PC-9 (cell line): ENCODE measurements around the gene ANKZF1. TPM values are rescaled to one million over a fixed set of nuclear protein-coding genes. Genes with fewer than 3 reads are reported as not detected.

Experiments used
- BruUV-seq: library from RNA; stranded (reverse); fragments of 400-500 nt; replicated peaks from 2 replicates; lab custom pipeline; 2021; lab: Mats Ljungman, UMichigan
- CTCF ChIA-PET: fragments of 300-600 bp; sonication (Branson Sonifier 250); formaldehyde crosslinking; loops from one replicate; lab custom pipeline; 2022; ENCODE audit warnings: antibody characterized with exemption; lab: Charles Lee
- POLR2A ChIA-PET: fragments of 300-600 bp; sonication (Branson Sonifier 250); formaldehyde crosslinking; loops from one replicate; lab custom pipeline; 2022; ENCODE audit warnings: antibody characterized with exemption; ENCODE audit not compliant: unreplicated experiment; lab: Charles Lee
- DNase-seq, 2 experiments: peaks; one replicate each; pipeline versions ENCODE4 v3.0.0 to v3.0.0-alpha.2; 2015 to 2022; ENCODE audit warnings: mixed read lengths in 1 of 2
- H2AFZ ChIP-seq: fragments of 200-600 bp; sonication (generic); 2 replicates; pipeline ENCODE4 v1.8.1; 2017; ENCODE audit warnings: antibody characterized with exemption
- H3F3A ChIP-seq: fragments of 200-600 bp; sonication (generic); 2 replicates; pipeline ENCODE4 v1.8.1; 2017; ENCODE audit warnings: antibody characterized with exemption, mild to moderate bottlenecking, low read depth; ENCODE audit not compliant: insufficient read depth
- H3K27ac ChIP-seq: fragments of 200-600 bp; sonication (generic); 2 replicates; pipeline ENCODE4 v1.6.1; 2016; ENCODE audit warnings: mixed run types
- H3K27me3 ChIP-seq: fragments of 200-600 bp; sonication (generic); 2 replicates; pipeline ENCODE4 v1.6.1; 2016; ENCODE audit warnings: low read depth, mixed run types; ENCODE audit not compliant: insufficient read depth
- H3K36me3 ChIP-seq: fragments of 200-600 bp; sonication (generic); 2 replicates; pipeline ENCODE4 v1.6.1; 2016; ENCODE audit warnings: low read depth, mixed run types
- H3K4me1 ChIP-seq: fragments of 200-600 bp; sonication (generic); replicated peaks from 2 replicates; pipeline ENCODE4 v1.6.1; 2016; ENCODE audit warnings: mixed run types; ENCODE audit not compliant: insufficient read depth
- H3K4me2 ChIP-seq: fragments of 200-600 bp; sonication (generic); 2 replicates; pipeline ENCODE4 v1.6.1; 2017; ENCODE audit warnings: mixed run types
- H3K4me3 ChIP-seq: fragments of 200-600 bp; sonication (generic); 2 replicates; pipeline ENCODE4 v1.6.1; 2016; ENCODE audit warnings: mixed run types
- H3K79me2 ChIP-seq: fragments of 200-600 bp; sonication (generic); 2 replicates; pipeline ENCODE4 v1.6.1; 2017; ENCODE audit warnings: low read depth, mixed run types
- H3K9me2 ChIP-seq: fragments of 200-600 bp; sonication (generic); 2 replicates; pipeline ENCODE4 v1.8.1; 2017; ENCODE audit warnings: mild to moderate bottlenecking; ENCODE audit not compliant: insufficient read depth
- H3K9me3 ChIP-seq: fragments of 200-600 bp; sonication (generic); 2 replicates; pipeline ENCODE4 v1.8.1; 2016; ENCODE audit warnings: low read depth; ENCODE audit not compliant: insufficient read depth
- H4K20me1 ChIP-seq: fragments of 200-600 bp; sonication (generic); 2 replicates; pipeline ENCODE4 v1.8.1; 2017; ENCODE audit not compliant: insufficient read depth
- CTCF ChIP-seq: fragments of 200-600 bp; sonication (generic); conservative IDR thresholded peaks from 2 replicates; pipeline ENCODE4 v1.6.1; 2017; ENCODE audit warnings: mixed run types, antibody characterized with exemption, mild to moderate bottlenecking, moderate library complexity
- EZH2 ChIP-seq: fragments of 200-600 bp; sonication (generic); IDR thresholded peaks from 2 replicates; pipeline ENCODE4 v1.8.0; 2017; ENCODE audit warnings: antibody characterized with exemption, low read depth
- intact Hi-C: fragments of 100-400 bp; cut with micrococcal nuclease; formaldehyde crosslinking; loops from one replicate; pipeline ENCODE4 v1.10.0; 2022; ENCODE audit not compliant: unreplicated experiment
- total RNA-seq: library from RNA; stranded (reverse); gene quantifications from 2 replicates; pipeline ENCODE4 v1.2.3, GENCODE V29; 2021

ANKZF1 gene
- total RNA-seq, 1 experiment from 2014 or later: 62.2 TPM

GRCh38 chr2:219282943-219283581, 53.5 kb downstream of the ANKZF1 start:
- CTCF ChIA-PET: no interaction called here
- no peaks in the 10 kb centered on the region for H3K36me3 ChIP-seq

GRCh38 chr2:219284501-219285372, 55.1 kb downstream of the ANKZF1 start:
- ChIA-PET CTCF (no interaction called here), POLR2A (no interaction called here)
- Histone ChIP-seq H3K79me2 (0 out of 2 replicates have a peak, but pooled peaks cover 3% of the 10 kb centered on the region), H3K27ac (no peak overlapping the region), H2AFZ (no peak overlapping the region), H3K4me3 (no peak overlapping the region), H3K4me1 (peaks cover 13% of the 10 kb centered on the region), H3F3A (peaks cover 4% of the 10 kb centered on the region; the same call in 1 of the 2 replicates), H3K9me2 (no peaks in the 10 kb centered on the region), H3K27me3 (no peaks in the 10 kb centered on the region), H4K20me1 (no peaks in the 10 kb centered on the region), H3K36me3 (no peaks in the 10 kb centered on the region), H3K4me2 (no peak overlapping the region), H3K9me3 (no peaks in the 10 kb centered on the region)
- no peak for DNase-seq
- BruUV-seq: no TSS peak
- no peak for TF ChIP-seq EZH2
- TF ChIP-seq CTCF: no peak
- intact Hi-C loops: no loop called here

More at GRCh38 chr2:219282943-219283581, 53.5 kb downstream of the ANKZF1 start:
- Histone ChIP-seq H3F3A (peaks cover 8% of the 10 kb centered on the region; the same call in 1 of the 2 replicates), H2AFZ (no peak overlapping the region), H3K9me3 (no peaks in the 10 kb centered on the region), H3K27me3 (no peaks in the 10 kb centered on the region), H3K4me2 (no peak overlapping the region), H3K79me2 (0 out of 2 replicates have a peak, but pooled peaks cover 3% of the 10 kb centered on the region), H3K9me2 (no peaks in the 10 kb centered on the region), H3K4me3 (no peak overlapping the region), H4K20me1 (no peaks in the 10 kb centered on the region), H3K27ac (no peak overlapping the region), H3K4me1 (peaks cover 17% of the 10 kb centered on the region)
- POLR2A ChIA-PET: no interaction called here
- intact Hi-C loops: no loop called here
- BruUV-seq: no TSS peak
- TF ChIP-seq CTCF: no peak
- TF ChIP-seq EZH2: no peak
- DNase-seq: no peak

- H3K4me2 ChIP-seq: no peak overlapping the region
- H3K4me1 ChIP-seq: peaks cover 13% of the 10 kb centered on the region
- peaks cover 4% of the 10 kb centered on the region; the same call in 1 of the 2 replicates for H3F3A ChIP-seq
- H3K9me2 ChIP-seq: no peaks in the 10 kb centered on the region
- POLR2A ChIA-PET: no interaction called here
- no peaks in the 10 kb centered on the region for H3K9me3 ChIP-seq
- DNase-seq: no peak
- H4K20me1 ChIP-seq: no peaks in the 10 kb centered on the region
- no peaks in the 10 kb centered on the region for H3K79me2 ChIP-seq
- TF ChIP-seq EZH2: no peak
- TF ChIP-seq CTCF: no peak
- H3K27me3 ChIP-seq: no peaks in the 10 kb centered on the region
- no TSS peak for BruUV-seq
- H3K36me3 ChIP-seq: no peaks in the 10 kb centered on the region
- H2AFZ ChIP-seq: no peak overlapping the region
- CTCF ChIA-PET: no interaction called here
- intact Hi-C loops: no loop called here
- H3K27ac ChIP-seq: no peak overlapping the region
- no peak overlapping the region for H3K4me3 ChIP-seq
Observed at GRCh38 chr2:219285373-219285735, 55.7 kb downstream of the ANKZF1 start.
